GM23338 (cell line): ENCODE data around the gene SENP6. TPM values are rescaled to one million over a fixed set of nuclear protein-coding genes. Genes with fewer than 3 reads are reported as not detected.

Experiments used
- ATAC-seq: fragments of 200-7000 bp; cut with Tn5 transposase; 3 replicates; pipeline ENCODE4 v1.9.1; 2020
- DNase-seq: peaks from one replicate; pipeline ENCODE4 v3.0.0-alpha.2; 2015; ENCODE audit warnings: low spot score
- H2AFZ ChIP-seq: fragments of 200-600 bp; sonication (generic); 2 replicates; pipeline ENCODE4 v1.8.0; 2016; ENCODE audit warnings: antibody characterized with exemption, mild to moderate bottlenecking, moderate library complexity
- H3F3A ChIP-seq: fragments of 200-600 bp; sonication (generic); replicated peaks from 2 replicates; pipeline ENCODE4 v1.8.0; 2017; ENCODE audit warnings: antibody characterized with exemption, mixed run types, low read depth
- H3K27ac ChIP-seq: fragments of 200-600 bp; sonication (generic); 2 replicates; pipeline ENCODE4 v1.6.1; 2016; ENCODE audit warnings: low read depth
- H3K27me3 ChIP-seq: fragments of 200-600 bp; sonication (generic); 2 replicates; pipeline ENCODE4 v1.8.0; 2016; ENCODE audit warnings: mild to moderate bottlenecking, mixed run types, moderate library complexity; ENCODE audit not compliant: insufficient read depth
- H3K36me3 ChIP-seq: fragments of 200-600 bp; sonication (generic); 2 replicates; pipeline ENCODE4 v1.8.0; 2016; ENCODE audit warnings: mild to moderate bottlenecking; ENCODE audit not compliant: insufficient read depth
- H3K4me1 ChIP-seq: fragments of 200-600 bp; sonication (generic); 2 replicates; pipeline ENCODE4 v1.8.0; 2016; ENCODE audit warnings: mild to moderate bottlenecking, moderate library complexity; ENCODE audit not compliant: insufficient read depth
- H3K4me2 ChIP-seq: fragments of 200-600 bp; sonication (generic); 2 replicates; pipeline ENCODE4 v1.7.1; 2017; ENCODE audit warnings: mixed run types
- H3K4me3 ChIP-seq: fragments of 200-600 bp; sonication (generic); 2 replicates; pipeline ENCODE4 v1.6.1; 2016; ENCODE audit warnings: mixed run types
- H3K79me2 ChIP-seq: fragments of 200-600 bp; sonication (generic); replicated peaks from 2 replicates; pipeline ENCODE4 v1.8.0; 2017; ENCODE audit warnings: mild to moderate bottlenecking; ENCODE audit not compliant: insufficient read depth
- H3K9me2 ChIP-seq: fragments of 200-600 bp; sonication (generic); 2 replicates; pipeline ENCODE4 v1.8.0; 2017; ENCODE audit not compliant: insufficient read depth
- H4K20me1 ChIP-seq: fragments of 200-600 bp; sonication (generic); replicated peaks from 2 replicates; pipeline ENCODE4 v1.8.0; 2017; ENCODE audit warnings: mild to moderate bottlenecking; ENCODE audit not compliant: insufficient read depth
- H3K27ac Mint-ChIP-seq: 2 replicates; pipeline ENCODE4 v1.8.0; 2020; ENCODE audit warnings: inconsistent platforms, mild to moderate bottlenecking, moderate library complexity, mixed read lengths
- H3K27me3 Mint-ChIP-seq: 3 replicates; pipeline ENCODE4 v1.8.0; 2022; ENCODE audit warnings: low read depth, mild to moderate bottlenecking, moderate library complexity, mixed read lengths, inconsistent platforms; ENCODE audit not compliant: insufficient read depth, poor library complexity
- H3K36me3 Mint-ChIP-seq: 3 replicates; pipeline ENCODE4 v1.8.0; 2021; ENCODE audit warnings: low read depth, mild to moderate bottlenecking, inconsistent platforms, moderate library complexity, mixed read lengths
- H3K4me1 Mint-ChIP-seq: 3 replicates; pipeline ENCODE4 v1.8.0; 2020; ENCODE audit warnings: mild to moderate bottlenecking, inconsistent platforms, mixed read lengths
- H3K4me3 Mint-ChIP-seq: 3 replicates; pipeline ENCODE4 v1.8.0; 2021; ENCODE audit warnings: moderate library complexity, mild to moderate bottlenecking, inconsistent platforms, mixed read lengths
- H3K9me3 Mint-ChIP-seq: 3 replicates; pipeline ENCODE4 v1.8.0; 2020; ENCODE audit warnings: moderate library complexity, mild to moderate bottlenecking, inconsistent platforms, mixed read lengths
- CREB1 ChIP-seq: fragments of 250-450 bp; sonication (Bioruptor Pico); IDR thresholded peaks from 2 replicates; pipeline ENCODE4 v1.5.0; 2020; ENCODE audit warnings: low read depth, mild to moderate bottlenecking, moderate library complexity
- EZH2 ChIP-seq: fragments of 200-600 bp; sonication (generic); IDR thresholded peaks from one replicate; pipeline ENCODE4 v1.8.0; 2017; ENCODE audit warnings: antibody characterized with exemption, mild to moderate bottlenecking, low read depth; ENCODE audit not compliant: unreplicated experiment
- EZH2phosphoT487 ChIP-seq: fragments of 200-600 bp; sonication (generic); IDR thresholded peaks from one replicate; pipeline ENCODE4 v1.8.1; 2018; ENCODE audit warnings: antibody characterized with exemption; ENCODE audit not compliant: unreplicated experiment
- JUNB ChIP-seq: IDR thresholded peaks from one replicate; pipeline ENCODE4 v1.6.1; 2016; ENCODE audit warnings: antibody characterized with exemption; ENCODE audit not compliant: unreplicated experiment
- NANOG ChIP-seq: IDR thresholded peaks from 2 replicates; pipeline ENCODE4 v1.6.1; 2016; ENCODE audit warnings: antibody characterized with exemption, borderline replicate concordance
- POLR2AphosphoS5 ChIP-seq: IDR thresholded peaks from 2 replicates; pipeline ENCODE4 v1.6.1; 2016; ENCODE audit warnings: antibody characterized with exemption, low read depth
- STAT1 ChIP-seq: IDR thresholded peaks from one replicate; pipeline ENCODE4 v1.6.1; 2016; ENCODE audit warnings: antibody characterized with exemption; ENCODE audit not compliant: unreplicated experiment
- ZNF114 ChIP-seq: fragments of 250-450 bp; sonication (Bioruptor Pico); IDR thresholded peaks from 2 replicates; pipeline ENCODE4 v1.5.0; 2020; ENCODE audit warnings: mild to moderate bottlenecking, moderate library complexity
- ZNF331 ChIP-seq: fragments of 250-450 bp; sonication (Bioruptor Pico); IDR thresholded peaks from 2 replicates; pipeline ENCODE4 v1.5.0; 2020; ENCODE audit warnings: low read depth, mild to moderate bottlenecking, moderate library complexity
- polyA plus RNA-seq: library from polyadenylated mRNA; unstranded; fragments of >200 nt; fragmentation: Nextera tagmentation; extraction: Ambion mirVana; gene quantifications from 2 replicates; pipeline ENCODE4 v1.2.1, GENCODE V29; 2016
- total RNA-seq: library from RNA; depleted of rRNA; stranded (reverse); fragments of >200 nt; shearing (Covaris generic); gene quantifications from 2 replicates; pipeline ENCODE4 v1.2.3, GENCODE V29; 2014
- TF ChIP-seq, protein P1 (sequence below), 2 experiments: fragments of 200-600 bp in 1 of 2; sonication (generic) in 1 of 2; conservative IDR thresholded peaks; 2 replicates each; pipeline versions ENCODE4 v1.5.1 to v1.6.1; 2016 to 2017; ENCODE audit warnings: antibody characterized with exemption in 2 of 2, low read depth in 2 of 2, mild to moderate bottlenecking in 2 of 2, moderate library complexity in 1 of 2
- TF ChIP-seq, protein P2 (sequence below): fragments of 250-450 bp; sonication (Bioruptor Pico); IDR thresholded peaks from 2 replicates; pipeline ENCODE4 v1.5.0; 2020; ENCODE audit warnings: mild to moderate bottlenecking, moderate library complexity
- TF ChIP-seq, protein P3 (sequence below): IDR thresholded peaks from 2 replicates; pipeline ENCODE4 v1.6.1; 2016; ENCODE audit warnings: antibody characterized with exemption
- TF ChIP-seq, protein P4 (sequence below): IDR thresholded peaks from one replicate; pipeline ENCODE4 v1.6.1; 2018; ENCODE audit warnings: antibody characterized with exemption; ENCODE audit not compliant: unreplicated experiment

Gene SENP6
- total and polyA plus RNA-seq, 2 experiments from 2014 or later: 66.6 to 114 TPM

DNA sequence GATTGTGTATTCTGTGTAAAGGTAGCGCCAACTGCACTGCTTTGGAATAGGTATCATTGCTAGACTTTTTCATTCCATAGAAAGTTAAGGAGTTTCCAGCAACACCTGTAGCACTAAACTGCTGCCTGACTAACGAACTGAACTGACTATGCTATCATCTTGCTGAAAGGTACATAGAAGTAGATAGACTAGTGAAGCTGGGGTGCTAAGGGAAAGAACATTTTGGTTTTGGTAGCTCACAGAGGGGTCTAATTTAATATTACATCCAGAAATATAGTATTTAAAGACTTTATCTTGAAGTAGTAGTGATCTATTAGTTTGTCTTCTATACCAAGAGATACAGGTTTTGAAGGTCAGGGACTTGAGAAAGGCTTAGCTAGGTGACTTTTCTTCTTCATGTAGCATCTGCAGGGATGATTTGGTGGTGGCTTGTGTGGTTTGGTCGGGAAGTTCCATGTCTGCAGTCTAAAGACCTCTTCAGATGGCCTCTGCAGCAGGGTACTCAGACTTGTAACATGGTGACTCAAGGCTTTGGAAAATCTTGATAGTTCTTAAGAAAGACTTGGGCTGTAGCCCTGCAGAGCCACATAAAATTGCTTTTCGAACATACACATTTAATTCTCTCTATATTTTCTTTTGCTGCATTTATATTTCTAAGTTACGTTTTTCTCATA is 10.2 kb downstream of the SENP6 start:
- Histone ChIP-seq H3K27ac (no peak overlapping the region), H3K4me1 (peaks cover 39% of the 10 kb centered on the region), H3K4me3 (no peak overlapping the region), H3K27me3 (no peaks in the 10 kb centered on the region), H4K20me1 (peaks cover 50% of the 10 kb centered on the region), H3K79me2 (peaks cover 100% of the 10 kb centered on the region), H2AFZ (no peak overlapping the region), H3K9me2 (no peaks in the 10 kb centered on the region), H3K36me3 (no peaks in the 10 kb centered on the region), H3F3A (no peaks in the 10 kb centered on the region), H3K4me2 (no peak overlapping the region)
- peak overlapping the region; percentile 41; the same call in 1 of the 2 replicates for H3K27ac Mint-ChIP-seq
- H3K36me3 Mint-ChIP-seq: peaks cover 2% of the 10 kb centered on the region; the same call in 2 of the 3 replicates
- no peak for DNase-seq
- H3K9me3 Mint-ChIP-seq: peaks cover 2% of the 10 kb centered on the region; the same call in 1 of the 3 replicates
- ATAC-seq: no peak
- peaks cover 43% of the 10 kb centered on the region for H3K4me1 Mint-ChIP-seq
- TF ChIP-seq EZH2: no peak
- TF ChIP-seq, protein P1, sequence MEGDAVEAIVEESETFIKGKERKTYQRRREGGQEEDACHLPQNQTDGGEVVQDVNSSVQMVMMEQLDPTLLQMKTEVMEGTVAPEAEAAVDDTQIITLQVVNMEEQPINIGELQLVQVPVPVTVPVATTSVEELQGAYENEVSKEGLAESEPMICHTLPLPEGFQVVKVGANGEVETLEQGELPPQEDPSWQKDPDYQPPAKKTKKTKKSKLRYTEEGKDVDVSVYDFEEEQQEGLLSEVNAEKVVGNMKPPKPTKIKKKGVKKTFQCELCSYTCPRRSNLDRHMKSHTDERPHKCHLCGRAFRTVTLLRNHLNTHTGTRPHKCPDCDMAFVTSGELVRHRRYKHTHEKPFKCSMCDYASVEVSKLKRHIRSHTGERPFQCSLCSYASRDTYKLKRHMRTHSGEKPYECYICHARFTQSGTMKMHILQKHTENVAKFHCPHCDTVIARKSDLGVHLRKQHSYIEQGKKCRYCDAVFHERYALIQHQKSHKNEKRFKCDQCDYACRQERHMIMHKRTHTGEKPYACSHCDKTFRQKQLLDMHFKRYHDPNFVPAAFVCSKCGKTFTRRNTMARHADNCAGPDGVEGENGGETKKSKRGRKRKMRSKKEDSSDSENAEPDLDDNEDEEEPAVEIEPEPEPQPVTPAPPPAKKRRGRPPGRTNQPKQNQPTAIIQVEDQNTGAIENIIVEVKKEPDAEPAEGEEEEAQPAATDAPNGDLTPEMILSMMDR (conservative IDR thresholded peaks at IDR 0.05; ENCODE audit: low read depth in 2 of 2): no peak
- no peak for TF ChIP-seq EZH2phosphoT487
- TF ChIP-seq, protein P2, sequence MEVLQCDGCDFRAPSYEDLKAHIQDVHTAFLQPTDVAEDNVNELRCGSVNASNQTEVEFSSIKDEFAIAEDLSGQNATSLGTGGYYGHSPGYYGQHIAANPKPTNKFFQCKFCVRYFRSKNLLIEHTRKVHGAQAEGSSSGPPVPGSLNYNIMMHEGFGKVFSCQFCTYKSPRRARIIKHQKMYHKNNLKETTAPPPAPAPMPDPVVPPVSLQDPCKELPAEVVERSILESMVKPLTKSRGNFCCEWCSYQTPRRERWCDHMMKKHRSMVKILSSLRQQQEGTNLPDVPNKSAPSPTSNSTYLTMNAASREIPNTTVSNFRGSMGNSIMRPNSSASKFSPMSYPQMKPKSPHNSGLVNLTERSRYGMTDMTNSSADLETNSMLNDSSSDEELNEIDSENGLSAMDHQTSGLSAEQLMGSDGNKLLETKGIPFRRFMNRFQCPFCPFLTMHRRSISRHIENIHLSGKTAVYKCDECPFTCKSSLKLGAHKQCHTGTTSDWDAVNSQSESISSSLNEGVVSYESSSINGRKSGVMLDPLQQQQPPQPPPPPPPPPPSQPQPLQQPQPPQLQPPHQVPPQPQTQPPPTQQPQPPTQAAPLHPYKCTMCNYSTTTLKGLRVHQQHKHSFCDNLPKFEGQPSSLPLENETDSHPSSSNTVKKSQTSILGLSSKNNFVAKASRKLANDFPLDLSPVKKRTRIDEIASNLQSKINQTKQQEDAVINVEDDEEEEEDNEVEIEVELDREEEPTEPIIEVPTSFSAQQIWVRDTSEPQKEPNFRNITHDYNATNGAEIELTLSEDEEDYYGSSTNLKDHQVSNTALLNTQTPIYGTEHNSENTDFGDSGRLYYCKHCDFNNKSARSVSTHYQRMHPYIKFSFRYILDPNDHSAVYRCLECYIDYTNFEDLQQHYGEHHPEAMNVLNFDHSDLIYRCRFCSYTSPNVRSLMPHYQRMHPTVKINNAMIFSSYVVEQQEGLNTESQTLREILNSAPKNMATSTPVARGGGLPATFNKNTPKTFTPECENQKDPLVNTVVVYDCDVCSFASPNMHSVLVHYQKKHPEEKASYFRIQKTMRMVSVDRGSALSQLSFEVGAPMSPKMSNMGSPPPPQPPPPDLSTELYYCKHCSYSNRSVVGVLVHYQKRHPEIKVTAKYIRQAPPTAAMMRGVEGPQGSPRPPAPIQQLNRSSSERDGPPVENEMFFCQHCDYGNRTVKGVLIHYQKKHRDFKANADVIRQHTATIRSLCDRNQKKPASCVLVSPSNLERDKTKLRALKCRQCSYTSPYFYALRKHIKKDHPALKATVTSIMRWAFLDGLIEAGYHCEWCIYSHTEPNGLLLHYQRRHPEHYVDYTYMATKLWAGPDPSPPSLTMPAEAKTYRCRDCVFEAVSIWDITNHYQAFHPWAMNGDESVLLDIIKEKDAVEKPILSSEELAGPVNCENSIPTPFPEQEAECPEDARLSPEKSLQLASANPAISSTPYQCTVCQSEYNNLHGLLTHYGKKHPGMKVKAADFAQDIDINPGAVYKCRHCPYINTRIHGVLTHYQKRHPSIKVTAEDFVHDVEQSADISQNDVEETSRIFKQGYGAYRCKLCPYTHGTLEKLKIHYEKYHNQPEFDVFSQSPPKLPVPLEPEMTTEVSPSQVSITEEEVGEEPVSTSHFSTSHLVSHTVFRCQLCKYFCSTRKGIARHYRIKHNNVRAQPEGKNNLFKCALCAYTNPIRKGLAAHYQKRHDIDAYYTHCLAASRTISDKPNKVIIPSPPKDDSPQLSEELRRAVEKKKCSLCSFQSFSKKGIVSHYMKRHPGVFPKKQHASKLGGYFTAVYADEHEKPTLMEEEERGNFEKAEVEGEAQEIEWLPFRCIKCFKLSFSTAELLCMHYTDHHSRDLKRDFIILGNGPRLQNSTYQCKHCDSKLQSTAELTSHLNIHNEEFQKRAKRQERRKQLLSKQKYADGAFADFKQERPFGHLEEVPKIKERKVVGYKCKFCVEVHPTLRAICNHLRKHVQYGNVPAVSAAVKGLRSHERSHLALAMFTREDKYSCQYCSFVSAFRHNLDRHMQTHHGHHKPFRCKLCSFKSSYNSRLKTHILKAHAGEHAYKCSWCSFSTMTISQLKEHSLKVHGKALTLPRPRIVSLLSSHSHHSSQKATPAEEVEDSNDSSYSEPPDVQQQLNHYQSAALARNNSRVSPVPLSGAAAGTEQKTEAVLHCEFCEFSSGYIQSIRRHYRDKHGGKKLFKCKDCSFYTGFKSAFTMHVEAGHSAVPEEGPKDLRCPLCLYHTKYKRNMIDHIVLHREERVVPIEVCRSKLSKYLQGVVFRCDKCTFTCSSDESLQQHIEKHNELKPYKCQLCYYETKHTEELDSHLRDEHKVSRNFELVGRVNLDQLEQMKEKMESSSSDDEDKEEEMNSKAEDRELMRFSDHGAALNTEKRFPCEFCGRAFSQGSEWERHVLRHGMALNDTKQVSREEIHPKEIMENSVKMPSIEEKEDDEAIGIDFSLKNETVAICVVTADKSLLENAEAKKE (CRISPR knock-in tag): no peak
- no peak for TF ChIP-seq JUNB
- no peak for TF ChIP-seq POLR2AphosphoS5
- no peak for TF ChIP-seq NANOG
- TF ChIP-seq, protein P3, sequence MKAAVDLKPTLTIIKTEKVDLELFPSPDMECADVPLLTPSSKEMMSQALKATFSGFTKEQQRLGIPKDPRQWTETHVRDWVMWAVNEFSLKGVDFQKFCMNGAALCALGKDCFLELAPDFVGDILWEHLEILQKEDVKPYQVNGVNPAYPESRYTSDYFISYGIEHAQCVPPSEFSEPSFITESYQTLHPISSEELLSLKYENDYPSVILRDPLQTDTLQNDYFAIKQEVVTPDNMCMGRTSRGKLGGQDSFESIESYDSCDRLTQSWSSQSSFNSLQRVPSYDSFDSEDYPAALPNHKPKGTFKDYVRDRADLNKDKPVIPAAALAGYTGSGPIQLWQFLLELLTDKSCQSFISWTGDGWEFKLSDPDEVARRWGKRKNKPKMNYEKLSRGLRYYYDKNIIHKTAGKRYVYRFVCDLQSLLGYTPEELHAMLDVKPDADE: no peak
- TF ChIP-seq, protein P4, sequence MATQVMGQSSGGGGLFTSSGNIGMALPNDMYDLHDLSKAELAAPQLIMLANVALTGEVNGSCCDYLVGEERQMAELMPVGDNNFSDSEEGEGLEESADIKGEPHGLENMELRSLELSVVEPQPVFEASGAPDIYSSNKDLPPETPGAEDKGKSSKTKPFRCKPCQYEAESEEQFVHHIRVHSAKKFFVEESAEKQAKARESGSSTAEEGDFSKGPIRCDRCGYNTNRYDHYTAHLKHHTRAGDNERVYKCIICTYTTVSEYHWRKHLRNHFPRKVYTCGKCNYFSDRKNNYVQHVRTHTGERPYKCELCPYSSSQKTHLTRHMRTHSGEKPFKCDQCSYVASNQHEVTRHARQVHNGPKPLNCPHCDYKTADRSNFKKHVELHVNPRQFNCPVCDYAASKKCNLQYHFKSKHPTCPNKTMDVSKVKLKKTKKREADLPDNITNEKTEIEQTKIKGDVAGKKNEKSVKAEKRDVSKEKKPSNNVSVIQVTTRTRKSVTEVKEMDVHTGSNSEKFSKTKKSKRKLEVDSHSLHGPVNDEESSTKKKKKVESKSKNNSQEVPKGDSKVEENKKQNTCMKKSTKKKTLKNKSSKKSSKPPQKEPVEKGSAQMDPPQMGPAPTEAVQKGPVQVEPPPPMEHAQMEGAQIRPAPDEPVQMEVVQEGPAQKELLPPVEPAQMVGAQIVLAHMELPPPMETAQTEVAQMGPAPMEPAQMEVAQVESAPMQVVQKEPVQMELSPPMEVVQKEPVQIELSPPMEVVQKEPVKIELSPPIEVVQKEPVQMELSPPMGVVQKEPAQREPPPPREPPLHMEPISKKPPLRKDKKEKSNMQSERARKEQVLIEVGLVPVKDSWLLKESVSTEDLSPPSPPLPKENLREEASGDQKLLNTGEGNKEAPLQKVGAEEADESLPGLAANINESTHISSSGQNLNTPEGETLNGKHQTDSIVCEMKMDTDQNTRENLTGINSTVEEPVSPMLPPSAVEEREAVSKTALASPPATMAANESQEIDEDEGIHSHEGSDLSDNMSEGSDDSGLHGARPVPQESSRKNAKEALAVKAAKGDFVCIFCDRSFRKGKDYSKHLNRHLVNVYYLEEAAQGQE: no peak
- TF ChIP-seq STAT1: no peak
- TF ChIP-seq CREB1: no peak
- TF ChIP-seq ZNF114 (CRISPR knock-in tag): no peak
- TF ChIP-seq ZNF331 (CRISPR knock-in tag): no peak
- no peak overlapping the region for H3K4me3 Mint-ChIP-seq
- H3K27me3 Mint-ChIP-seq: peaks cover 6% of the 10 kb centered on the region
